GM21786 (cell line): Measurements from ENCODE around the gene TEP1.
"Not testable (repeated sequence)": the region's sequence is repeated elsewhere in the genome, so short reads cannot be mapped to it uniquely, and the experiment has no call there.

Experiments used
- ATAC-seq: cut with Tn5 transposase; IDR thresholded peaks from one replicate; pipeline ENCODE4 v1.9.1; 2021; ENCODE audit not compliant: unreplicated experiment

The TEP1 gene

GRCh38 chr14:20391505-20391904 is 21.8 kb downstream of the TEP1 start:
- no peak for ATAC-seq

GRCh38 chr14:20388159-20388558 is 25.1 kb downstream of the TEP1 start:
- ATAC-seq = no peak

- no peak for ATAC-seq
Observed at GRCh38 chr14:20387576-20387975, 25.7 kb downstream of the TEP1 start.

GRCh38 chr14:20386276-20386855 is 26.9 kb downstream of the TEP1 start:
- ATAC-seq = no peak

- no peak for ATAC-seq
Observed at GRCh38 chr14:20384886-20385285, 28.4 kb downstream of the TEP1 start.

GRCh38 chr14:20384321-20384720 is 29.0 kb downstream of the TEP1 start:
- no peak for ATAC-seq

GRCh38 chr14:20383636-20384035 is 29.7 kb downstream of the TEP1 start:
- no peak for ATAC-seq

- no peak for ATAC-seq
Observed at GRCh38 chr14:20383032-20383431, 30.3 kb downstream of the TEP1 start.

GRCh38 chr14:20382526-20382925 is 30.8 kb downstream of the TEP1 start:
- ATAC-seq = no peak

GRCh38 chr14:20381341-20381740 is 32.0 kb downstream of the TEP1 start:
- ATAC-seq = no peak

- no peak for ATAC-seq
Observed at GRCh38 chr14:20380681-20381080, 32.6 kb downstream of the TEP1 start.

- no peak for ATAC-seq
Observed at GRCh38 chr14:20379743-20380142, 33.6 kb downstream of the TEP1 start.

GRCh38 chr14:20377171-20377570 is 36.1 kb downstream of the TEP1 start:
- no peak for ATAC-seq

- no peak for ATAC-seq
Observed at GRCh38 chr14:20376071-20376588, 37.2 kb downstream of the TEP1 start.

- no peak for ATAC-seq
Observed at GRCh38 chr14:20375471-20375870, 37.8 kb downstream of the TEP1 start.

- ATAC-seq = no peak
Observed at GRCh38 chr14:20372796-20373195, 40.5 kb downstream of the TEP1 start.

- no peak for ATAC-seq
Observed at GRCh38 chr14:20365928-20366327, 47.4 kb downstream of the TEP1 start.

GRCh38 chr14:20358474-20358873 is 54.8 kb downstream of the TEP1 start:
- not testable (repeated sequence) for ATAC-seq

GRCh38 chr14:20356422-20356821 is 56.9 kb downstream of the TEP1 start:
- ATAC-seq = no peak

GRCh38 chr14:20350860-20351259 is 62.4 kb downstream of the TEP1 start:
- ATAC-seq = no peak

- no peak for ATAC-seq
Observed at GRCh38 chr14:20350282-20350681, 63.0 kb downstream of the TEP1 start.

GRCh38 chr14:20347747-20348146 is 65.6 kb downstream of the TEP1 start:
- ATAC-seq = no peak

- no peak for ATAC-seq
Observed at GRCh38 chr14:20346713-20347112, 66.6 kb downstream of the TEP1 start.
